GM12891 (cell line): ENCODE measurements around the gene TMEM212.

Source experiments
- PAX5 ChIP-seq: IDR thresholded peaks from 2 replicates; pipeline ENCODE4 v1.6.1; 2011; ENCODE audit warnings: low read length, moderate library complexity, mild to moderate bottlenecking; ENCODE audit not compliant: insufficient read depth, severe bottlenecking
- POLR2A ChIP-seq: IDR thresholded peaks from 2 replicates; pipeline ENCODE4 v1.6.1; 2011; ENCODE audit warnings: low read depth, low read length, control low read depth
- POLR2AphosphoS5 ChIP-seq: IDR thresholded peaks from 2 replicates; pipeline ENCODE4 v1.6.1; 2011; ENCODE audit warnings: low read depth, low read length, control low read depth
- POU2F2 ChIP-seq: IDR thresholded peaks from 2 replicates; pipeline ENCODE4 v1.6.1; 2011; ENCODE audit warnings: low read depth, mild to moderate bottlenecking, control low read depth, low read length, moderate library complexity
- SPI1 ChIP-seq: IDR thresholded peaks from 2 replicates; pipeline ENCODE4 v1.6.1; 2011; ENCODE audit warnings: low read depth, low read length, control low read depth
- TAF1 ChIP-seq: IDR thresholded peaks from 2 replicates; pipeline ENCODE4 v1.6.1; 2011; ENCODE audit warnings: low read depth, low read length, control low read depth

DNA sequence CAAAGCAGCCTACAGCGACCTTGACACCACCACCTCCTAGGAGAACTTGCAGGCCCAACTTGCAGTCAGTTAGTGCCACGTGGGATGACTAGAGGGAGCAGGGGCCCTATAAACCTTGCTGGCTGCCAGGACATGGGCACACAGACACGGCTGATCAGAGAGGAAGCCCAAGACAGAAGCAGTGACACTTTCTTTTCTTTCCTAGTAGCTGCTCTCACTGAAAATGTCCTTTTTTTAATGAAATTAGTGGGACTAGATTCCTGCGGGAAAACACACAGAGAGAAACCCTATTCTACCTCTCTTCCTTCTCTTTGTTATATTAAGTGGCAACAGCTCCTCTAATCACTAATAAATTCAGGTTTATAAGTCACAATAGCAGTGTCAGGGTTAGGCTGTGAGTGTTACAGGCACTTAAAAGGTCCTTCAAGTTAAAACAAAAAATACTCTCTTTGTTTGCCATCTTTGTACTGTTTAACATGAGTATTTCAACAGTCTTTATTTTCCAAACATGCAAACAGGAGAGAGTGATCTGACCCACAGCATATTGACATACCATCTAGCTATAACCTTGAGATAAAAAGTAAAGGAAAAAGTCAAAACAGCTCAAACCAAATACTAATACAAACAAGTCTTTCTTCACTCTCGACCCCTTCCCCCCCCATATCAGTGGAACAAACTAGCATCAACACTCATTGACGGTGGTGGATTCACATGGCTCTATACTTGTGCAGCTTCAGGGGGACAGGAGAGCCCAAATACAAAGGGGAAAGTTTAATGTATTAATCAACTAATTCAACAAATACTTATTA, 2.1 kb upstream of the TMEM212 start:
- no peak for TF ChIP-seq POLR2A
- TF ChIP-seq POLR2AphosphoS5, result no peak
- TF ChIP-seq TAF1, result no peak
- no peak for TF ChIP-seq PAX5
- TF ChIP-seq SPI1, result no peak
- TF ChIP-seq POU2F2, result no peak
